K562 (cell line): ENCODE measurements around the gene GPR108. TPM values are rescaled to one million over a fixed set of nuclear protein-coding genes. Genes with fewer than 3 reads are reported as not detected.
A peak's percentile ranks its signal among the peaks of the same experiment; 100 is the strongest.

Experiments
- CBFB ChIP-seq: sonication (generic); formaldehyde crosslinking; IDR thresholded peaks from 2 replicates; pipeline ENCODE4 v1.4.0; 2020; ENCODE audit warnings: mild to moderate bottlenecking, missing genetic modification reagents
- KDM5B ChIP-seq: fragments of 200-600 bp; sonication (generic); IDR thresholded peaks from 2 replicates; pipeline ENCODE4 v1.6.1; 2012; ENCODE audit warnings: low read depth, mild to moderate bottlenecking, moderate library complexity, low read length, control low read depth, inconsistent platforms; ENCODE audit not compliant: insufficient replicate concordance
- MIER1 ChIP-seq: fragments of 450-650 bp; IDR thresholded peaks from 2 replicates; pipeline ENCODE4 v1.6.1; 2016; ENCODE audit warnings: antibody characterized with exemption, mild to moderate bottlenecking, low read depth
- SAP30 ChIP-seq: fragments of 200-600 bp; sonication (generic); IDR thresholded peaks from 2 replicates; pipeline ENCODE4 v1.6.1; 2012; ENCODE audit warnings: borderline replicate concordance, low read depth, mild to moderate bottlenecking, moderate library complexity, low read length, control low read depth, inconsistent platforms; ENCODE audit not compliant: insufficient read depth, poor library complexity, severe bottlenecking
- polyA plus RNA-seq, 8 experiments: library from polyadenylated mRNA; depleted of rRNA in 4 of 8; stranded (reverse) in 5 of 8; unstranded in 3 of 8; fragments of >200 nt; fragmentation: Nextera tagmentation in 2 of 8; fragmentation: Illumina TruSeq in 1 of 8; extraction: Ambion mirVana in 2 of 8; extraction: Trizol in 1 of 8; gene quantifications; 2 replicates each; pipeline versions ENCODE4 v1.2.1 to v1.2.3, GENCODE V29; 2011 to 2014; ENCODE audit warnings: inconsistent platforms in 1 of 8, missing spikeins in 1 of 8
- total RNA-seq, 7 experiments: library from RNA; depleted of rRNA in 6 of 7; stranded (reverse); fragments of >200 nt in 6 of 7; fragmentation: Illumina TruSeq in 2 of 7; extraction: Trizol in 2 of 7; gene quantifications; 2 replicates each; pipeline versions ENCODE4 v1.2.1 to v1.2.3, GENCODE V29; 2011 to 2021; ENCODE audit warnings: low replicate concordance in 1 of 7
- TF ChIP-seq, protein P1 (sequence below): fragments of 450-650 bp; IDR thresholded peaks from 2 replicates; pipeline ENCODE4 v1.6.1; 2016; ENCODE audit warnings: mild to moderate bottlenecking
- TF ChIP-seq, protein P2 (sequence below): fragments of 250-450 bp; sonication (Bioruptor Pico); IDR thresholded peaks from 2 replicates; pipeline ENCODE4 v1.9.0; 2021; ENCODE audit warnings: mild to moderate bottlenecking, inconsistent platforms
- TF ChIP-seq, protein P3 (sequence below): fragments of 450-650 bp; IDR thresholded peaks from 2 replicates; pipeline ENCODE4 v1.6.1; 2017; ENCODE audit warnings: mild to moderate bottlenecking, moderate library complexity

Gene GPR108
- total and polyA plus RNA-seq, 9 of the 15 experiments (the other 6 are each of a cell fraction or from before 2014, with no cell fraction given), result 2.4 to 33.2 (median 24.4) TPM

DNA sequence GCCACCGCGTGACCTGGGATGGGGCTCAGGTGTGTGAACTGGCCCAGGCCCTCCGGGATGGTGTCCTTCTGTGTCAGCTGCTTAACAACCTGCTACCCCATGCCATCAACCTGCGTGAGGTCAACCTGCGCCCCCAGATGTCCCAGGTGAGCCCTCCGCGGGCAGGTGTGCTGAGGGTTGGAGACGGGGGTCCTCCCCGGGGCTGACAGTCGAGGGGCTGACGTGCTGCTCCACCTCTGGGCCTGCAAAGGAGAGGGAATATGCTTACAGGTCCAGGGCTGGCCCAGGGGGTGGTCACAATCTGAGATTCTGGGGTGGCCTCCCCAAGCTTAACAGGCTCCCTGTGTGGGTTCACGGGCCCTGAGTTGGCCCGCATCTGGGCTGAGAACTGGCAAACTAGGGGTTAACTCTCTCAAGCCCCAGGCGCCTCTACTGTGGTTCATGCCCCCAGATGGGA lies 35.5 kb upstream of the GPR108 start (continued):
- TF ChIP-seq, protein P1, sequence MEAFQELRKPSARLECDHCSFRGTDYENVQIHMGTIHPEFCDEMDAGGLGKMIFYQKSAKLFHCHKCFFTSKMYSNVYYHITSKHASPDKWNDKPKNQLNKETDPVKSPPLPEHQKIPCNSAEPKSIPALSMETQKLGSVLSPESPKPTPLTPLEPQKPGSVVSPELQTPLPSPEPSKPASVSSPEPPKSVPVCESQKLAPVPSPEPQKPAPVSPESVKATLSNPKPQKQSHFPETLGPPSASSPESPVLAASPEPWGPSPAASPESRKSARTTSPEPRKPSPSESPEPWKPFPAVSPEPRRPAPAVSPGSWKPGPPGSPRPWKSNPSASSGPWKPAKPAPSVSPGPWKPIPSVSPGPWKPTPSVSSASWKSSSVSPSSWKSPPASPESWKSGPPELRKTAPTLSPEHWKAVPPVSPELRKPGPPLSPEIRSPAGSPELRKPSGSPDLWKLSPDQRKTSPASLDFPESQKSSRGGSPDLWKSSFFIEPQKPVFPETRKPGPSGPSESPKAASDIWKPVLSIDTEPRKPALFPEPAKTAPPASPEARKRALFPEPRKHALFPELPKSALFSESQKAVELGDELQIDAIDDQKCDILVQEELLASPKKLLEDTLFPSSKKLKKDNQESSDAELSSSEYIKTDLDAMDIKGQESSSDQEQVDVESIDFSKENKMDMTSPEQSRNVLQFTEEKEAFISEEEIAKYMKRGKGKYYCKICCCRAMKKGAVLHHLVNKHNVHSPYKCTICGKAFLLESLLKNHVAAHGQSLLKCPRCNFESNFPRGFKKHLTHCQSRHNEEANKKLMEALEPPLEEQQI, result no peak
- TF ChIP-seq SAP30, result peak; percentile 67
- TF ChIP-seq CBFB (CRISPR knock-in tag), result 0 out of 2 replicates have a peak, but pooled peaks have one; percentile 78
- TF ChIP-seq, protein P2, sequence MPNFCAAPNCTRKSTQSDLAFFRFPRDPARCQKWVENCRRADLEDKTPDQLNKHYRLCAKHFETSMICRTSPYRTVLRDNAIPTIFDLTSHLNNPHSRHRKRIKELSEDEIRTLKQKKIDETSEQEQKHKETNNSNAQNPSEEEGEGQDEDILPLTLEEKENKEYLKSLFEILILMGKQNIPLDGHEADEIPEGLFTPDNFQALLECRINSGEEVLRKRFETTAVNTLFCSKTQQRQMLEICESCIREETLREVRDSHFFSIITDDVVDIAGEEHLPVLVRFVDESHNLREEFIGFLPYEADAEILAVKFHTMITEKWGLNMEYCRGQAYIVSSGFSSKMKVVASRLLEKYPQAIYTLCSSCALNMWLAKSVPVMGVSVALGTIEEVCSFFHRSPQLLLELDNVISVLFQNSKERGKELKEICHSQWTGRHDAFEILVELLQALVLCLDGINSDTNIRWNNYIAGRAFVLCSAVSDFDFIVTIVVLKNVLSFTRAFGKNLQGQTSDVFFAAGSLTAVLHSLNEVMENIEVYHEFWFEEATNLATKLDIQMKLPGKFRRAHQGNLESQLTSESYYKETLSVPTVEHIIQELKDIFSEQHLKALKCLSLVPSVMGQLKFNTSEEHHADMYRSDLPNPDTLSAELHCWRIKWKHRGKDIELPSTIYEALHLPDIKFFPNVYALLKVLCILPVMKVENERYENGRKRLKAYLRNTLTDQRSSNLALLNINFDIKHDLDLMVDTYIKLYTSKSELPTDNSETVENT, result 0 out of 2 replicates have a peak, but pooled peaks have one; percentile 51
- TF ChIP-seq MIER1, result no peak
- TF ChIP-seq, protein P3, sequence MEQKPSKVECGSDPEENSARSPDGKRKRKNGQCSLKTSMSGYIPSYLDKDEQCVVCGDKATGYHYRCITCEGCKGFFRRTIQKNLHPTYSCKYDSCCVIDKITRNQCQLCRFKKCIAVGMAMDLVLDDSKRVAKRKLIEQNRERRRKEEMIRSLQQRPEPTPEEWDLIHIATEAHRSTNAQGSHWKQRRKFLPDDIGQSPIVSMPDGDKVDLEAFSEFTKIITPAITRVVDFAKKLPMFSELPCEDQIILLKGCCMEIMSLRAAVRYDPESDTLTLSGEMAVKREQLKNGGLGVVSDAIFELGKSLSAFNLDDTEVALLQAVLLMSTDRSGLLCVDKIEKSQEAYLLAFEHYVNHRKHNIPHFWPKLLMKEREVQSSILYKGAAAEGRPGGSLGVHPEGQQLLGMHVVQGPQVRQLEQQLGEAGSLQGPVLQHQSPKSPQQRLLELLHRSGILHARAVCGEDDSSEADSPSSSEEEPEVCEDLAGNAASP, result no peak
- TF ChIP-seq KDM5B, result peak; percentile 24
